NCI-H446 treated with DMSO at 0.1 percent for 48 hours (cell line): ENCODE data around the gene GM2A.
"Not testable (repeated sequence)": the region's sequence is repeated elsewhere in the genome, so short reads cannot be mapped to it uniquely, and the experiment has no call there.

Source experiments
- DNase-seq: peaks from one replicate; lab custom pipeline; 2025; lab: John Stamatoyannopoulos, UW

The GM2A gene

DNA sequence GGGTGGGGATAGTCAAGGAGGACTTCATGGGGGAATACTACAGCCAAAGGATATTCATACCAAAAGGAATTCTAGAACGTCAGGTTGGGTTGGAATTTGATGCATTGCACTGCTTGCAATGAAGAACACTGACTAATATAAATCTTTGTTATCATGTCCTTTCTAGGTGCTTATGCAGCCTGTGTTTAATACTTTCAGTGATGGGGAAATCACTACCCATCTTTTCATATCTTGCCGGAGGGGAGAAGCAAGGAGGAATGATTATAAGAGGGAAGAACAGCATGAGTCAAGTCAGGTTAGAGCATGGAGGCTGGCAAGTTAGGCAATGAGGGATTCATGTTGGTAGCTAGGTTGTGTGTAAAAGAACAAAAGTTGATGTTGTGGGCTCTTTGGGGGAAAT lies 24.0 kb upstream of the GM2A start:
- DNase-seq: no peak

DNA sequence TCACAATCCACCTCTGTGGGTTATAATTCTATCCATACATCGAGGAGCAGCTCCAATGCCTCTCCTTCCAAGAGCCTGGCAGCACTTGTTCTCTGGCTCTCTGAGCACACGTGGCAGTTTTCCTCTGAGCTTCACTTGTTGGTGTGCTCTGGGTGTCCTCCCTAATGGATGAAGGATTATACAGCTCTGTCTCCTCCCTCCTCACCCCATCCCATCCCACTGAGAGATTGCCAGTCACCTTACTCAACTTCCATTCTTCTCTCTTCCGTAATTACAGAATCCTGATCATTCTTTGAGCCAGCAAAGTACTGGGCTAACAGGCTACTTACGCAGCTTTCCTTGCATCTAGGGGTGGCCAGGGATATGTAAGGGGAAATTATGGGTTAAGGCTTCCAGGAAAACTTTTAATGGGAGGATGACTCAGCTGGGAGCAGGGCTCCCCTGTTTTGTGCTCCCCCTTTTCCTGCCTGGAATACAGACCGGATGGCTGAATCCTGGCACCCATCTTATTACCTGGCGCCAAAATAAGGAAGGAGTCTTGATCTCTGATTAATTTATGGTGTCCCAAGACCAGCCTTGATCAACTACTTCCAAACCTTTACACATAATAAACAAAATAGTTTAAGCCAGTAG lies 22.8 kb upstream of the GM2A start:
- no peak for DNase-seq

DNA sequence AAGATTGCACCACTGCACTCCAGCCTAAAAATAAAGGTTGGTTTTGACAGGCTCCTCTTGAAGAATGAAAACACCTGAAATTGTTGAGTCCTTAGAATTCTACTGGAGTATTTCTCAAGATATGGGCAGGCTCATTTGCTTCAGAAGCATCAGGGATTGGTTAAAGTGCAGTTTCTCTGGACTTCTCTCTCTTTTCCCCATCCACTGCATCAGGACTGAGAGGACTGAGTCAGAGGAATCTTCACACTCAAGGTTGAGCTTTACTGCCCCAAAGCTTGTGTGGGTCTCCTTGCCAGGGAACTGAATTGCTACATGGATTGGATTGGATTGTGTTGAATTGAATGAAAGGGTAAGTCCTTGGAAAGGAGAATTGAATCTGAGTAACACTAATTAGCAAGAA lies 21.6 kb upstream of the GM2A start:
- DNase-seq: no peak

DNA sequence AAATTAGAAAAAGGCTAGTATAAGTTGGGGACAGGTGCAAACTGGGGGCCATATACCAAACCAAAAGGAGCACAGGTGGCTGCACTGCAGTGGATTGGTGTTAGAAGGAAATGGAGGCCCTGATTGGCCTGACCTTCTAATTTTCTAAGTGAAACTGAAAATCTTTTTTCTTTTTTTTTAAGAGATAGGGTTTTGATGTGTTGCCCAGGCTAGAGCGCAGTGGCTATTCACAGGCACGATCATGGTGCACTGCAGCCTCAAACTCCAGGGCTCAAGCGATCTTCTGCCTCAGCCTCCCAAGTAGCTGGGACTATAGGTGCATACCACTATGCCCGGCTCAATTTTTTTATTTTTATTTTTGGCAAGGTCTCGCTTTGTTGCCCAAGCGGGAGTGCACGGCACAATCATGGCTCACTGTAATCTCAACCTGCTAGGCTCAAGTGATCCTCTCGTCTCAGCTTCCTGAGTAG lies 19.3 kb upstream of the GM2A start:
- no peak for DNase-seq

DNA sequence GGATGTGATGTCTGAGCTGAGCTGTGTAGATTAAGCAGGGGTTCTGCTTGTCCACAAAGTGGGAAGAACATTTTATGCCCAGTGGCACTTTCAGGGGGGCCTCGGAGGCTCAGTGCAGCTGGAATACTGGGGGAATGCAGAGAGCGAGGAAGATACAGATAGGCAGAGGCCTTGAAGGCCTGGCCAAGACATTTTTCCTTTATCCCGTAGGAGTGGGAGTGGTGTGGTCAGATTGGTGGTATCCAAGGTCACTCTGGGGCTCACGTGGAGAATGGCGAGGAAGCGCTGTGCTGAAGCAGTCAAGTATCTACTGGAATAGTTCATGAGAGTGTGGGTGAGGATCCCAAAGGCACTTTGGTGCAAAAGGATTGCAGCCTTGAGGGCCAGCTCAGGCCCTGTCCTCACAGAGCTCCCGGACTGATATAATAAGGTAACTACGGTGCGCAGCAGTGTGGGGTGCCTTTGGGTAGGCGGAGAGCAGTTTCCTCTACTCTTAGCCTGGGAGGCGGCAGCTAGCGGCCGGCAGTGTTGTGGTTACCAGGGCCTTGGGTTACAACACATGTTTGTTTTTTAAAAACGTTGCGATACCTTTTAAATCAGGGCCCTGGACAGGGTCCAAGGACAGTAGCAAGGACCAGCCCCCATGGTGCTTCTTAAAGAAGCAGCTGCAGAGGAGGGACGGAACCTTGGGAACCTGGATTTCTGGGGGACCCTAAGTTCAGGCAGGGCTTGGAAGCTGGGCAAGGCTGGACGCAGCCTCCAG lies 18.3 kb upstream of the GM2A start:
- DNase-seq: no peak

DNA sequence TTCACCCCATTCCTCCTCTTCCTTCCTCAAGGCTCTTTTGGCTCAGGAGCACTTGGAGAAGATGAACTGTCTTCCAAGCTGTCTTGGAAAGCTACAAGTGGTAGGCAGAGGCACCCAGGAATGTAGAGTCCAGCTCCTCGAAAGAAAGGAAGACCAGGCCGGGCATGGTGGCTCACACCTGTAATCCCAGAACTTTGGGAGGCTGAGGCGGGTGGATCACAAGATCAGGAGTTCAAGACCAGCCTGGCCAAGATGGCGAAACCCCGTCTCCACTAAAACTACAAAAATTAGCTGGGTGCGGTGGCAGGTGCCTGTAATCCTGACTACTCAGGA lies 17.8 kb upstream of the GM2A start:
- not testable (repeated sequence) for DNase-seq

DNA sequence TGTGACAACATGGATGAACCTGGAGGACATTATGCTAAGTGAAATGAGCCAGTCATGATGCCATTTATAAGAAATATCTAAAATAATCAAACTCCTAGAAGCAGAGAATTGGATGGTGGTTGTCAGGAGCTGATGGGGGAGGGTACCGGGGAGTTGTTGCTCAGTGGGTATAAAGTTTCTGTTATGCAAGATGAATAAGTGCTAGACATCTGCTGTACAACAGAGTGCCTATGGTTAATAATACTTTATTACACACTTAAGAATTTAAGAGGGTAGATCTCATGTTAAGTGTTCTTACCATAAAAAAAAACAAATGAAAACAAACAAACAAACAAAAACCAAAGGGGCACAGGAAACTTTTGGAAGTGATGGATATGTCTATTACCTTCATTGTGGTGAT lies 16.1 kb upstream of the GM2A start:
- DNase-seq: no peak

DNA sequence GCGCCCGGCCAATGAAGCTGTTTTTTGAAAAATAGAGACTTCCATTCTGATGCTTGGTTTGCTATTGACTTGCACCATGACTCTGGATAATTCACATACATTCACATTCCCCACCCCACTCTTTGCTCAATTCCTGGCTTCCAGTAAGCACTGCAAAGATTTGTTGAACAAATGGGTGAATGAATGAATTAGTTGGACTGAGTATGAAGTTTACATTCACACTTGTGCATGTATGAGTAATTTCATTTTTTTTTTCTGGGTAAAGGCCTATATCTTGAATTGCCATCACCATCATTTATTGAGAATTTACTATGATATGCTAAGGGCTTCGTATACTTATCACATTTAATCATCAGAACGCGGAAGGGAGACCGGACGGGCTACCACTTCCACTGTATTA lies 15.3 kb upstream of the GM2A start:
- no peak for DNase-seq

DNA sequence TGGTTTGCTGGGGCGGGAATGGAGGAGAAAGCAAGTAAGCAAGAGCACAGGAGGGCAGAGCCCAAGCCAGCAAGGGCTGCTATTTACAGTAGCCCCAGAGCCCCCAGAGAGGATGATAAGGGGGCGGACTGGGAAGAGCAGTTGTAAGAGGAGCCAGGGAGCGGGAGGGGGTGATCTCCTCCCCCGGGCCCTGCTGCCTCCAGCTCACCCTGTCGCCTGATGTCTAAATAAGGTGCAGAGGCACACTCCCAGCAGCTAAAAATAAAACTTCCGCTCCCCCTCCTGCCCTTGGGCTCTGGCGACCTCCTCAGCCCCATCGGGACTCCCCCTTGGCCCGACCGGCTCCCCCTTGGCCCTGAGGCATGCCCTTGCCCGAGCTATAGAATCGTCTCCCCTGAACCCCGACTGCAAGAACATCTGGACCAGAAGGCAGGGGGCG lies 14.7 kb upstream of the GM2A start:
- no peak for DNase-seq

DNA sequence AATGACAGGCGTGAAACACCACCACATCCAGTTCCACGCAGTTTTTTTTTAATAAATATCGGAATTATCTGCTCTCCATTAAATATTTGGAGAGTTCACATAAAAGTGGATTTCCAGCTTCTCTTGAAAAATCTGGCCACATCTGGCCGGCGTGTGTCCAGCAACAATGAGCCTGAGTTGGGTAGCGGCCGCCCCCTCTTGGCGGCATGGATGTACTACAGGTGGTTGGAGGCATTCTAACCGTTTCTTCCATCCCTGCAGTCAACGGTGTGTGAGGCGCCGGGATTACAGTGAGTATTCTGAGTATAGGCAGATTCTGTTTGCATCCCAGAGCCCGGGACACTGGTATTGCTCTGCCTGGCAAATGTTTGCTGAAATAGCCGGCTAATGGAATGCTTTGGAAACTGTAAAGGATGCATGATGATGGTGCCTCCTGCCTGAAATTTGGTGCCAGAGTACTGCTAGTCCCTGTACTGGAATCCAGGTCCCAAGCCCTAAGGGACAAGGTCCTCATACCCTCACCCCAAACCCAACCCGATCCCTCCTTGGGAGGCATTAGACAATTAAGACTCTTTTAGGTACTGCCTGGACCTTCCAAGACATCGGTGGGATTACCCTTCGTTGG lies 13.6 kb upstream of the GM2A start:
- no peak for DNase-seq

DNA sequence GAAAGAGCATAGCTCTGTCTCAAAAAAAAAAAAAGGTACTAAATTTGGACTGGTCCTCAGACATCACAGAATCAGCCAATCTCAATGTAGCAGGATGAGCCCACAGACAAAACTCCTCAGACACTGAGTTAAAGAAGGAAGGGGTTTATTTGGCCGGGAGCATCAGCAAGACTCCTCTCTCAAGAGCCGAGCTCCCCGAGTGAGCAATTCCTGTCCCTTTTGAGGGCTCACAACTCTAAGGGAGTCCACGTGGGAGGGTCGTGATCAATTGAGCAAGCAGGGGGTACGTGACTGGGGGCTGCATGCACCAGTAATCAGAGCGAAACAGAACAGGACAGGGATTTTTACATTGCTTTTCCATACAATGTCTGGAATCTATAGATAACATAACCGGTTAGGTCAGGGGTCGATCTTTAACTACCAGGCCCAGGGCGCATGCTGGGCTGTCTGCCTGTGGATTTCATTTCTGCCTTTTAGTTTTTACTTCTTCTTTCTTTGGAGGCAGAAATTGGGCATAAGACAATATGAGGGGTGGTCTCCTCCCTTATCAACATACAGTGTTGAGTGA lies 12.6 kb upstream of the GM2A start:
- DNase-seq: not testable (repeated sequence)

DNA sequence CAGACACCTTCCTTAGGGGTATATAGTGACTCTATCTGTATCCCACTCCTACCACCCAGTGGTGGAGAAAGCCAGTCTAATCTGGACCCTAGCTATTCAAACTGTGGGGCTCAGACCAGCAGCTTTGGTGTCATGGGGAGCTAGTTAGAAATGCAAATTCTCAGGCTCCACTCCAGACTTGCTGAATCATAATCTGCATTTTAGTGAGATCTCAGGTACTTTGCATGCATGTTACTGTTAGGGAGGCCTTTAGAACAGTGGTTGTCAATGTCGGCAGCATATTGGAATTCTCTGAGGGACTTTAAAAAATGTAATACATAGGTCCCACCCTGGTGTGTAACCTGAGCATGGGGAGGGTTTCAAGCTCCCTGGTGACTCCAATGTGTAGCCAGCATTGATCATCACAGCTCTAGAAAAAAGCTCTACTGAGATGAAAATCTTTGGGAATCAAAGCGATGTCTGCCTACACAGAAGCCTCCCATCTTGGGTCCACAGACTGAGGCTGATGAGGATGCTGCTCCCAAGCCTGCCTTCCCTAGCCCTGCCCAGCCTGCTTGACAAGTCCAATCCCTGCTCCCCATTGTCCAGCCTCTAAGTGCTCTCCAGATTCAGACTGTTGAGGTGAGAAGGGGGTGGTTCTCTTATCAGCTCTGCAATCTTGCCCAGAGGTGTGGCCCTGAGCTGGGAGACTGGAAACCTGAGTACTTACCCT lies 11.9 kb upstream of the GM2A start:
- no peak for DNase-seq

DNA sequence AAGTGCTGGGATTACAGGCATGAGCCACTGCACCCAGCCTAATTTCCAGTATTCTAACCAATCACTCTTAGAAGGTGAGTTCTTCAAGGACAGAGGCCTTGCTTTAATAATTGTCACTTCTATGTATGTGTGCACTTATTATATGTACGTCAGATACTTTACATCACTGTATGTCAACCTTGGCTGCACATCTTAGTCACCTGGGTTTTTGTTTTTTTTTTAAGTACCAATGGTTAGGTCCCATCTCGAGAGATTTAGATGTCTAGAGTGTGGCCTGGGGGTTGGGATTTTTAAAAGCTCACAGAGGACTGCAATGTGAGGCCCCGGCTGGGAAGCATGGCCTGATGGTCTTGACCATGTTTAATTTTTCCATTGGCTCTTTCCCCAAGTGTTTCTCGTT lies 9.9 kb upstream of the GM2A start:
- DNase-seq: no peak

DNA sequence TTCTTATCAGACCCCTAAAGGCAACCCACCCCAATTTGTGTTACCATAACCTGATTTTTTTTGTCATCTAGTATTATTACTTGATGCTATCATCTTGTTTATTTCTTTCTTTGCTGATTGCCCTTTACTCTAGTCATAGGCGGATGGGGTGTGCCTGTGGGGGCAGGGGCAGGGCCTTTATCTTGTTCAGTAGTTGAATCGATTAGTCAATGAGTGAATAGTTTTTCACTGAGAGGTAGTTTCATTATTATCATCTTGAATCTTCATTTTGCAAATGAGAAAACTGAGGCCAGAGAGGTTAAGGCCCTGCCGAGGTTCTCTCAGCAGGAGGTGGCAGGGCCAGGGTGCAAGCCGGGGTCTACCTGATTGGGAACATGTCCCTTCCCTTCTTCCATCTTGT lies 9.4 kb upstream of the GM2A start:
- DNase-seq: no peak

DNA sequence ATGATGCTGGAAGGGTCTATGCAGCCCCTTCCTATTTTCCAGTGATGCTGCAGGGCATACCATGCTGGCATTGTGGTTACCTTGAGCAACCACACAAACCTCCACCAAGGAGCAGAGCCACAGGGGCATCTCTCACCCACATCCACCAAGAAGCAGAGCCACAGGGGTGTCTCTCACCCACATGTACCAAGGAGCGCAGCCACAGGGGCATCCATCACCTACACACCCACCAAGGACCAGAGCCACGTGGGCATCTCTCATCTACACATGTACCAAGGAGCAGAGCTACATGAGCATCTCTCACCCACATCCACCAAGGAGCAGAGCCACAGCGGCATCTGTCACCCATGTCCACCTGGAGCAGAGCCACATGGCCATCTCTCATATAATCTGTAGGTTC lies 8.8 kb upstream of the GM2A start:
- DNase-seq: no peak

DNA sequence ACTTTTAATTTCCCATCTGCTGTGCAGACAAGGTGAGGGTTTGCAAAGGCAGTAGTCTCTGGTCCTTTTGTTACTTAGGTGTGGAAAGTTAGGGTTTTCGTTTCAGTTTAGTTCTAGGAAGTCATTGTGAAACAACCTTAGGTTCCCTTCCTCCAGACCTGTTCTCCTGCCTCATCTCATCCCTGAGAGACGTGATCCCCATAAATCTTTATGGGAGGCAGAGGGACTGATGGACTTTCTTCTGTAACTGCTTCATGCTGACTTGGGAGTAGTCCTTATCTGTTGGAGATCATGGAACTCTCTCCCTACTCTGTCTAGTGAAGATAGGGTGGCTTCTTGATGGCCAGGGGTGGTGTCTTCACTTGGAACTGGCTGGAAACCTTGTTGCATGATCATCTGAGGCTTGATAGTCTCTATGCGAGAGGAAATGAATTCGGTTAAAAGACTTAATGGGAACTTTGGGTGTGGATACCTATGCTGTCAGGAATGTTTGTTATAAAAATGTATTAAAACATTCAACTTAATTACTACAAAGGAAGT lies 7.2 kb upstream of the GM2A start:
- DNase-seq: no peak

DNA sequence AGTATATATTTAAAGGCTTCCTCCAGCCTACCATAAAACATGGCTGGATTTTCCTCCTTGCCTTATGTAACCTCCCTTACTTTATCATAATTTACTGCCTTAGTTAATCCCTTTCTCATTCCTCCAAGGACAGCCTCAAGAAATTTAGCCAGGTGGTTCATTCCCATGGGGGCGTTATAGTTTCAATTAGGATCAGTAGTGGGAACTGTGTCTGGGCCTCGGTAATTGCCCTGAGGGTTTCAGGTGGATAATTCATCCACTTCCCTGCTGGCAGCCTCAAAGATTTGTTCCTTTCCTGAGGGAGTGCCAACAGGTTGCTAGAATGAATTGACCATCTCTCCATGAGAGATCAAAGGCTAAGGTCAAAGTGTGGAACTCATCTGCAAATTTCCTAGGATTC lies 4.3 kb upstream of the GM2A start:
- DNase-seq: no peak

DNA sequence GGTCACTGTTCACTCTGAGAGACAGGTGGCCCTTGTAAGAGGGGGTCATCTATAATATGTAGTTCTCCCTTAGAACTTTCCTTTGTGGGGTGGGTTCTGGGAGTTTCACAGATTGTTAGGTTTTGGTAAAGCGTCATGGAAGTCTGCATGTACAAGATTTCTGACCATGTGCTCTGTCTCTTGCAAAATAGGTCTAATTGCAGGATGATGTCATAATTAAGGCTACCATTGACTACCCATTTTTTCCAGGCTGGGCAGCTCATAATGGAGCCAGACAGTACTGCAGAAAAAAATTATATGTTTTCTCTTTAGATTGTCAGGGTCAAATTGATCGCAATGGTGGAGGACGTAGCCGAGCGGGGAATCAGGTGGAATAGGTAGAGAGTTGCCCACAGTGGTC lies 3.7 kb upstream of the GM2A start:
- DNase-seq: no peak

DNA sequence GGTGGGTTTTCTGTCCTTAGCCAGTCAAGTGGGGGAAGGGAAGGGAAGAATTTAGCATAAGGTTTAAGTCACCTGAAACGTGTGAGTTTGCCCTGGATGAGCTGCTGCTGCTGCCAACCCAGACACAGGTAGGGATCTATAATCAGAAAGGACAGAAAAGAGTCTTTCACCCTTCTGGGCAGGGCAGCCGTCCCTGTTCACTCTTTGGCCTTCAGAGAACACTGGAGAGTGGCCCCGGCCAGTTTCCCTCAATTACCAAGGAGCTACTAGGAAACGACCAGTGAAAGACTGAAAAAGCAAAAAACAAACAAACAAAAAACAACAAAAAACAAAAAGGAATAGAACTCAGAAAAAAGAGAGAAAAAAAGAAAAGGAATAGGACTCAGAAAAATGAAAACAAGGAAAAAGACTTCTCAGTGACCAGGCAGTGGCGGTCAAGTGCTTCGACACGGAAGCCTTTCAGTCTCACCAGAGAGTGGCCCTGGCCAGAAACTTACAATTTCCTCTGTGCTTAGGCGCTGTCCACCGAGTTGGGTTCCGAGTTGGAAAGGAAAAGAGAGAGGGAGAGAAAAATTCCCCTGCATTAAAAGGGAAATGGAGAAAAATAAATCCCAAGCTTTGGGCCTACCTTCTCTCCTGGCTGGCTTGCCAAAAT lies 2.5 kb upstream of the GM2A start:
- no peak for DNase-seq

DNA sequence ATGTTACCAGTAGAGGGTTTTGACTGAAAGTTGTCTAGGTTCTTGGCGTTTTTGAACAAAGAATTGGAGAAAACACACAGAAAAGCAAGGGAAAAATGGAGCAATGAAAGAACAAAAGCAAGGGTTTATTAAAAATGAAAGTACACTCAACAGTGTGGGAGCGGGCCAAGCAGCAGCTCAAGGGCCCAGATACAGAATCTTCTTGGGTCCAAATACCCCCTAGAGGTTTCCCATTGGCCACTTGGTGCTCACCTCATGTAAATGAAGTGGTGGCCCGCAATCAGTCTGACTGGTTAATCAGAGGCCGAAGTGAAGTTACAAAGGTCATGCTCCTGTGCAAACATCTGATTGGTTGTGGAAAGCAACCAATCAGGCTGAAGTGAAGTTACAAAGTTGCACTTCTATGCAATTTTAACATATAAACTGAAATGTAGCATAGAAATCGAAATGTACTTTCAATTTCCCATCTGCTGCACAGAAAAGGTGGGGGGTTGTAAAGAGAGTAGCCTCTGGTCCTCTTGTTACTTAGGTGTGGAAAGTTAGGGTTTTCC lies 1.9 kb upstream of the GM2A start:
- DNase-seq: no peak

DNA sequence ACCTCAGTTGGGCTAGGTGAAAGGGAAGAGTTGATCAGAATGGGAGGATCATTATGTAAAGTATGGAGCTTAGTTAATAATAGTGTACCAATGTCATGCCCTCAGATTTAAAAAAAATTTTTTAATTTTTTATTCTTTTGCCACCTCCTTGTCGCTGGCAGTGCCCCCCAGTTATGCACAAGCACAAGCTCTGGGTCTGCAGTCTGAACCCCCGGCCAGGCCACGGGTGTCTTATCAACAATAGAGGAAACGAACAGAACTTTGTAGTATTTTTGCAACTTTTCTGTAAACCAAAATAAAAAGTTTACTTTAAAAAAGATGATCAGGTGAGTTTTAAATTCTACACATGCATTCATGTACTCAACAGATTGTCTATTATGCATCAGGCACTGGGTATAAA lies 1.4 kb upstream of the GM2A start:
- DNase-seq: no peak

DNA sequence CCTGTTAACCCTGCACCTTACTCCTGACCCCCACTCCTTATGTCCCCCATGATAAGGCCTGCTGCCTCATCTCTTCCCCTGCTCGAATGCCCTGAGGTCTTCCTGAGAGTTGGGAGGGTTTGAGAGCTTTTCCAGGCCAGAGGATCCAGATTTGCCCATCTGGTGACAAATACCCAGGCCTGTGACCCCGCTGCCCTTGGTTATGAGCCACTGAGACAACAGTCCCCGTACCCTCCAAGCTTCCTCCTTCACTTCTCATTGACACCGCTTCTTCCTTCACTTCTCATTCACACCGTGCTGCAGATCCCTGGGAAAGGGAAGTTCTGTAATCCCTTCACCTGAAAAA lies 593 bp downstream of the GM2A start:
- DNase-seq: no peak
